NCI-H69 (cell line): ENCODE results near the gene GRHPR.

Source experiments
- DNase-seq: peaks from one replicate; lab custom pipeline; 2025; lab: John Stamatoyannopoulos, UW

The GRHPR gene

GRCh38 chr9:37398464-37399025 is 24.0 kb upstream of the GRHPR start:
- DNase-seq = peak; percentile 57

- no peak for DNase-seq
Measured at GRCh38 chr9:37399336-37399735, 23.2 kb upstream of the GRHPR start.

- no peak for DNase-seq
Measured at GRCh38 chr9:37404590-37404989, 17.9 kb upstream of the GRHPR start.

GRCh38 chr9:37405350-37405749 is 17.1 kb upstream of the GRHPR start:
- DNase-seq = no peak

GRCh38 chr9:37405764-37406380 is 16.6 kb upstream of the GRHPR start:
- DNase-seq = no peak

- no peak for DNase-seq
Measured at GRCh38 chr9:37406603-37407401, 15.7 kb upstream of the GRHPR start.

- DNase-seq = peak; percentile 54
Measured at GRCh38 chr9:37407468-37407867, 15.0 kb upstream of the GRHPR start.

- peak; percentile 16 for DNase-seq
Measured at GRCh38 chr9:37408933-37409710, 13.4 kb upstream of the GRHPR start.

- DNase-seq = no peak
Measured at GRCh38 chr9:37410354-37410861, 12.1 kb upstream of the GRHPR start.

GRCh38 chr9:37410969-37411785 is 11.3 kb upstream of the GRHPR start:
- DNase-seq = no peak

- DNase-seq = peak; percentile 48
Measured at GRCh38 chr9:37412431-37413151, 9.9 kb upstream of the GRHPR start.

GRCh38 chr9:37413311-37413710 is 9.2 kb upstream of the GRHPR start:
- DNase-seq = no peak

GRCh38 chr9:37414503-37414943 is 8.0 kb upstream of the GRHPR start:
- DNase-seq = no peak

- DNase-seq = peak; percentile 92
Measured at GRCh38 chr9:37415011-37415719, 7.3 kb upstream of the GRHPR start.

GRCh38 chr9:37417252-37417803 is 5.2 kb upstream of the GRHPR start:
- no peak for DNase-seq

GRCh38 chr9:37417857-37418618 is 4.5 kb upstream of the GRHPR start:
- peak; percentile 16 for DNase-seq

- no peak for DNase-seq
Measured at GRCh38 chr9:37419204-37419603, 3.3 kb upstream of the GRHPR start.

- no peak for DNase-seq
Measured at GRCh38 chr9:37420271-37421215, 2.0 kb upstream of the GRHPR start.
